Liver (tissue), 9 donors: ENCODE measurements around the gene NCOR2. TPM values are rescaled to one million over a fixed set of nuclear protein-coding genes. Genes with fewer than 3 reads are reported as not detected.

Source experiments
- DNase-seq: peaks from one replicate; pipeline ENCODE4 v3.0.0-alpha.2; 2017; ENCODE audit warnings: low spot score
- H3K27ac ChIP-seq, 2 donors: one replicate each; pipeline ENCODE4 v1.7.0; 2013; ENCODE audit warnings: inconsistent platforms in 2 of 2, low read length in 2 of 2, control low read depth in 1 of 2, low read depth in 1 of 2, mild to moderate bottlenecking in 1 of 2
- H3K27me3 ChIP-seq, 4 donors: one replicate each; pipeline versions ENCODE4 v1.6.1 to v1.7.0; 2013; ENCODE audit warnings: low read length in 3 of 4, inconsistent platforms in 1 of 4, mild to moderate bottlenecking in 1 of 4, moderate library complexity in 1 of 4; ENCODE audit not compliant: control insufficient read depth in 4 of 4, insufficient read depth in 4 of 4
- H3K36me3 ChIP-seq, 4 donors: one replicate each; pipeline versions ENCODE4 v1.6.1 to v1.7.0; 2013; ENCODE audit warnings: low read length in 3 of 4, mild to moderate bottlenecking in 3 of 4, low read depth in 1 of 4, moderate library complexity in 1 of 4; ENCODE audit not compliant: control insufficient read depth in 4 of 4, insufficient read depth in 3 of 4
- H3K4me1 ChIP-seq, 4 donors: one replicate each; pipeline versions ENCODE4 v1.6.1 to v1.7.0; 2013; ENCODE audit warnings: low read length in 3 of 4, mild to moderate bottlenecking in 3 of 4, moderate library complexity in 1 of 4; ENCODE audit not compliant: control insufficient read depth in 4 of 4, insufficient read depth in 4 of 4
- H3K4me3 ChIP-seq, 3 donors: one replicate each; pipeline versions ENCODE4 v1.6.1 to v1.7.0; 2013; ENCODE audit warnings: low read length in 3 of 3, control low read depth in 1 of 3, low read depth in 1 of 3, mild to moderate bottlenecking in 1 of 3
- H3K9ac ChIP-seq, 2 donors: one replicate each; pipeline ENCODE4 v1.7.0; 2013; ENCODE audit warnings: low read length in 2 of 2, mild to moderate bottlenecking in 2 of 2, moderate library complexity in 2 of 2, control low read depth in 1 of 2, low read depth in 1 of 2
- H3K9me3 ChIP-seq, 4 donors: one replicate each; pipeline versions ENCODE4 v1.6.1 to v1.7.0; 2013; ENCODE audit warnings: low read length in 3 of 4; ENCODE audit not compliant: control insufficient read depth in 4 of 4
- ATF3 ChIP-seq: IDR thresholded peaks from 2 replicates; pipeline ENCODE4 v1.6.1; 2016; ENCODE audit warnings: antibody characterized with exemption
- CTCF ChIP-seq: fragments of 150-350 bp; IDR thresholded peaks from 2 replicates; pipeline ENCODE4 v1.5.1; 2017; ENCODE audit warnings: improper control_type of control experiment, low read depth, low read length; ENCODE audit not compliant: missing input control
- EGR1 ChIP-seq, 2 donors: IDR thresholded peaks; 2 replicates each; pipeline ENCODE4 v1.6.1; 2016 to 2018; ENCODE audit warnings: antibody characterized with exemption in 2 of 2, low read depth in 2 of 2
- FOXA1 ChIP-seq: IDR thresholded peaks from 2 replicates; pipeline ENCODE4 v1.6.1; 2016; ENCODE audit warnings: antibody characterized with exemption
- FOXA2 ChIP-seq: IDR thresholded peaks from 2 replicates; pipeline ENCODE4 v1.6.1; 2016; ENCODE audit warnings: antibody characterized with exemption
- HNF4A ChIP-seq, 2 donors: conservative IDR thresholded peaks; 2 replicates each; pipeline ENCODE4 v1.6.1; 2016; ENCODE audit warnings: antibody characterized with exemption in 2 of 2, mild to moderate bottlenecking in 2 of 2
- HNF4G ChIP-seq: IDR thresholded peaks from 2 replicates; pipeline ENCODE4 v1.6.1; 2016; ENCODE audit warnings: antibody characterized with exemption
- JUND ChIP-seq, 2 donors: IDR thresholded peaks; 2 replicates each; pipeline ENCODE4 v1.6.1; 2016; ENCODE audit warnings: antibody characterized with exemption in 2 of 2
- NR2F2 ChIP-seq: IDR thresholded peaks from 2 replicates; pipeline ENCODE4 v1.6.1; 2016; ENCODE audit warnings: antibody characterized with exemption
- RAD21 ChIP-seq, 2 donors: IDR thresholded peaks; 2 replicates each; pipeline ENCODE4 v1.6.1; 2016; ENCODE audit warnings: antibody characterized with exemption in 2 of 2, mild to moderate bottlenecking in 2 of 2
- RXRA ChIP-seq, 2 donors: IDR thresholded peaks; 2 replicates each; pipeline ENCODE4 v1.6.1; 2017 to 2018; ENCODE audit warnings: antibody characterized with exemption in 2 of 2, mild to moderate bottlenecking in 1 of 2
- SP1 ChIP-seq: IDR thresholded peaks from 2 replicates; pipeline ENCODE4 v1.6.1; 2018; ENCODE audit warnings: antibody characterized with exemption, mild to moderate bottlenecking
- TAF1 ChIP-seq: conservative IDR thresholded peaks from 2 replicates; pipeline ENCODE4 v1.6.1; 2016; ENCODE audit warnings: antibody characterized with exemption, mild to moderate bottlenecking
- YY1 ChIP-seq: IDR thresholded peaks from 2 replicates; pipeline ENCODE4 v1.6.1; 2016; ENCODE audit warnings: antibody characterized with exemption, mild to moderate bottlenecking
- WGBS: extraction: QIAGEN DNeasy Blood & Tissue Kit; methylation state at CpG from one replicate; pipeline ENCODE4 v1.1.7; 2013; 5-methylcytosine and 5-hydroxymethylcytosine counted together
- polyA plus RNA-seq, 2 donors: library from polyadenylated mRNA; stranded (reverse) in 1 of 2; unstranded in 1 of 2; fragments of 200-250 nt in 1 of 2; fragments of >200 nt in 1 of 2; fragmentation: Nextera tagmentation in 1 of 2; extraction: Ambion mirVana in 1 of 2; gene quantifications; one replicate each; pipeline versions ENCODE4 v1.2.1 to v1.2.3, GENCODE V29; 2013 to 2015
- total RNA-seq, 2 donors: library from RNA; depleted of rRNA; stranded (reverse); fragments of >200 nt; gene quantifications; one replicate each; pipeline ENCODE4 v1.2.3, GENCODE V29; 2014
- TF ChIP-seq, protein P1 (sequence below): IDR thresholded peaks from 2 replicates; pipeline ENCODE4 v1.6.1; 2016; ENCODE audit warnings: antibody characterized with exemption
- TF ChIP-seq, protein P2 (sequence below): IDR thresholded peaks from 2 replicates; pipeline ENCODE4 v1.6.1; 2016; ENCODE audit warnings: antibody characterized with exemption, mild to moderate bottlenecking
- TF ChIP-seq, protein P3 (sequence below): IDR thresholded peaks from 2 replicates; pipeline ENCODE4 v1.6.1; 2016; ENCODE audit warnings: antibody characterized with exemption
- donor health status: healthy.
- donor health status: healthy.
- donor health status: healthy.
- donor health status: healthy.
- donor health status: healthy.

The NCOR2 gene
- total and polyA plus RNA-seq, 4 donors = 7.9 to 31.6 (median 18.1) TPM

DNA sequence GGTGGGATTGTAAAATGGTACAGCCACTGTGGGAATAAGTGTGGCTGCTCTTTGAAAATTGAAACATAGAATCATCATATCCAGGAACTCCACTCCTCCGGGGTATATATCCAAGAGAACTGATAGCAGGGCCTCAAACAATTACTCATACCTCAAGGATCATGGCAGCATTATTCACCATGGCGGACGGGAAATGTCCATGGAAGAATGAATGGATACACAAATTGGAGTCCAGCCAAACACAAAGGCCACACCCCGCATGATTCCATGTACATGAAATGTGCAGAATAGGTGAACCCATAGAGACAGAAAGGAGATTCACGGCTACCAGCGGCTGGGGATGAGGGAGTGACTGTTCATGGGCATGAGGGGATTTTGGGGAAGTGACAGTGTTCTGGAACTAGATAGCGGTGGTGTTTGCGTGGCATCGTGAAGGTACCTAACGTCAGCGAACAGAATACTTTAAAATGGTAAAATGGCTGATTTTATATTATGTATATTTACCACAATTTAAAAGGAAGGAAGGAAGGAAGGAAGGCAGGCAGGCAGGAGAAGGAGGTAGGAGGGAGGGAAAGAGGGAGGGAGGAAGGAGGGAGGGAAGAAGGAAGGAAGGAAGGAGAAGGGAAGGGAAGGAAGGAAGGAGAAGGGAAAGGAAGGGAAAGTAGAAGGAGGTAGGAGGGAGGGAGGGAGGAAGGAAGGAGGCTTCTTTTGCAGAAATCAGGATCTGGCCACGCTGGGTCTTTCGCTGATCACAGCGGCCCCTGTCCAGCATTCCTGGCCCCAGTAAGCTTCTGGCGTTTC is 14.1 kb upstream of the NCOR2 start:
- H3K9me3 ChIP-seq = peaks cover 0 to 4% (median 0%) of the 10 kb centered on the region in 4 donors
- 82% methylated on average over 15 of the region's 15 CpGs for WGBS
- no peaks in the 10 kb centered on the region for H3K27me3 ChIP-seq
- H3K36me3 ChIP-seq = no peaks in the 10 kb centered on the region
- no peaks in the 10 kb centered on the region for H3K4me1 ChIP-seq
- H3K27ac ChIP-seq = no peak overlapping the region
- no peak for DNase-seq
- H3K9ac ChIP-seq = no peak overlapping the region
- TF ChIP-seq, protein P1, sequence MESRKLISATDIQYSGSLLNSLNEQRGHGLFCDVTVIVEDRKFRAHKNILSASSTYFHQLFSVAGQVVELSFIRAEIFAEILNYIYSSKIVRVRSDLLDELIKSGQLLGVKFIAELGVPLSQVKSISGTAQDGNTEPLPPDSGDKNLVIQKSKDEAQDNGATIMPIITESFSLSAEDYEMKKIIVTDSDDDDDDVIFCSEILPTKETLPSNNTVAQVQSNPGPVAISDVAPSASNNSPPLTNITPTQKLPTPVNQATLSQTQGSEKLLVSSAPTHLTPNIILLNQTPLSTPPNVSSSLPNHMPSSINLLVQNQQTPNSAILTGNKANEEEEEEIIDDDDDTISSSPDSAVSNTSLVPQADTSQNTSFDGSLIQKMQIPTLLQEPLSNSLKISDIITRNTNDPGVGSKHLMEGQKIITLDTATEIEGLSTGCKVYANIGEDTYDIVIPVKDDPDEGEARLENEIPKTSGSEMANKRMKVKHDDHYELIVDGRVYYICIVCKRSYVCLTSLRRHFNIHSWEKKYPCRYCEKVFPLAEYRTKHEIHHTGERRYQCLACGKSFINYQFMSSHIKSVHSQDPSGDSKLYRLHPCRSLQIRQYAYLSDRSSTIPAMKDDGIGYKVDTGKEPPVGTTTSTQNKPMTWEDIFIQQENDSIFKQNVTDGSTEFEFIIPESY = no peak
- TF ChIP-seq HNF4A (conservative IDR thresholded peaks at IDR 0.05) (no peak), JUND (IDR thresholded peaks at IDR 0.05) (no peak), EGR1 (IDR thresholded peaks at IDR 0.05; ENCODE audit: low read depth in 2 of 2) (no peak), SP1 (no peak), FOXA2 (no peak), FOXA1 (no peak), YY1 (no peak), NR2F2 (no peak), HNF4G (no peak), RXRA (IDR thresholded peaks at IDR 0.05) (no peak), RAD21 (IDR thresholded peaks at IDR 0.05) (no peak)
- TF ChIP-seq, protein P2, sequence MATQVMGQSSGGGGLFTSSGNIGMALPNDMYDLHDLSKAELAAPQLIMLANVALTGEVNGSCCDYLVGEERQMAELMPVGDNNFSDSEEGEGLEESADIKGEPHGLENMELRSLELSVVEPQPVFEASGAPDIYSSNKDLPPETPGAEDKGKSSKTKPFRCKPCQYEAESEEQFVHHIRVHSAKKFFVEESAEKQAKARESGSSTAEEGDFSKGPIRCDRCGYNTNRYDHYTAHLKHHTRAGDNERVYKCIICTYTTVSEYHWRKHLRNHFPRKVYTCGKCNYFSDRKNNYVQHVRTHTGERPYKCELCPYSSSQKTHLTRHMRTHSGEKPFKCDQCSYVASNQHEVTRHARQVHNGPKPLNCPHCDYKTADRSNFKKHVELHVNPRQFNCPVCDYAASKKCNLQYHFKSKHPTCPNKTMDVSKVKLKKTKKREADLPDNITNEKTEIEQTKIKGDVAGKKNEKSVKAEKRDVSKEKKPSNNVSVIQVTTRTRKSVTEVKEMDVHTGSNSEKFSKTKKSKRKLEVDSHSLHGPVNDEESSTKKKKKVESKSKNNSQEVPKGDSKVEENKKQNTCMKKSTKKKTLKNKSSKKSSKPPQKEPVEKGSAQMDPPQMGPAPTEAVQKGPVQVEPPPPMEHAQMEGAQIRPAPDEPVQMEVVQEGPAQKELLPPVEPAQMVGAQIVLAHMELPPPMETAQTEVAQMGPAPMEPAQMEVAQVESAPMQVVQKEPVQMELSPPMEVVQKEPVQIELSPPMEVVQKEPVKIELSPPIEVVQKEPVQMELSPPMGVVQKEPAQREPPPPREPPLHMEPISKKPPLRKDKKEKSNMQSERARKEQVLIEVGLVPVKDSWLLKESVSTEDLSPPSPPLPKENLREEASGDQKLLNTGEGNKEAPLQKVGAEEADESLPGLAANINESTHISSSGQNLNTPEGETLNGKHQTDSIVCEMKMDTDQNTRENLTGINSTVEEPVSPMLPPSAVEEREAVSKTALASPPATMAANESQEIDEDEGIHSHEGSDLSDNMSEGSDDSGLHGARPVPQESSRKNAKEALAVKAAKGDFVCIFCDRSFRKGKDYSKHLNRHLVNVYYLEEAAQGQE = no peak
- H3K4me3 ChIP-seq = no peak overlapping the region

- Histone ChIP-seq H3K27ac (no peak overlapping the region), H3K36me3 (no peaks in the 10 kb centered on the region), H3K4me1 (no peaks in the 10 kb centered on the region), H3K27me3 (no peaks in the 10 kb centered on the region), H3K9me3 (peaks cover 0 to 4% (median 0%) of the 10 kb centered on the region in 4 donors), H3K4me3 (no peak overlapping the region), H3K9ac (no peak overlapping the region)
- no peak for DNase-seq
- TF ChIP-seq YY1 (no peak), NR2F2 (no peak), RAD21 (IDR thresholded peaks at IDR 0.05) (no peak), CTCF (no peak), ATF3 (no peak), JUND (IDR thresholded peaks at IDR 0.05) (no peak), TAF1 (no peak), EGR1 (IDR thresholded peaks at IDR 0.05; ENCODE audit: low read depth in 2 of 2) (no peak), FOXA2 (no peak)
- TF ChIP-seq, protein P3, sequence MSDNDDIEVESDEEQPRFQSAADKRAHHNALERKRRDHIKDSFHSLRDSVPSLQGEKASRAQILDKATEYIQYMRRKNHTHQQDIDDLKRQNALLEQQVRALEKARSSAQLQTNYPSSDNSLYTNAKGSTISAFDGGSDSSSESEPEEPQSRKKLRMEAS = no peak
- TF ChIP-seq, protein P1 = no peak
- WGBS = 95% methylated on average over 5 of the region's 5 CpGs
These were observed 12.6 kb upstream of the NCOR2 start for GRCh38 chr12:124579921-124580517.
